Epithelial cell of esophagus (primary cell): ENCODE measurements around the gene HINT1.

ENCODE experiments used
- DNase-seq: peaks from one replicate; pipeline ENCODE4 v3.0.0; 2010; ENCODE audit warnings: low read depth
- H3K4me3 ChIP-seq: 2 replicates; pipeline ENCODE4 v1.5.1; 2011; ENCODE audit warnings: mild to moderate bottlenecking, low read length, control low read depth
- CTCF ChIP-seq: IDR thresholded peaks from 2 replicates; pipeline ENCODE4 v1.5.1; 2011; ENCODE audit warnings: low read depth, mild to moderate bottlenecking, low read length, control low read depth, inconsistent platforms; ENCODE audit not compliant: insufficient read depth; ENCODE audit errors: missing control alignments

The HINT1 gene

GRCh38 chr5:131171276-131171810 lies 6.3 kb upstream of the HINT1 start:
- TF ChIP-seq CTCF: no peak
- DNase-seq: peak; percentile 80

GRCh38 chr5:131170540-131171275 lies 5.7 kb upstream of the HINT1 start, which contains the start of gene LYRM7:
Gene LYRM7, plus strand, starts transcription at chr5:131170944. Its CDS starts 77 bp downstream, at chr5:131171021.
- DNase-seq: peak; percentile 100
- H3K4me3 ChIP-seq: peak within 1 kb of the TSS; percentile 66
- TF ChIP-seq CTCF: no peak

More at GRCh38 chr5:131171276-131171810, 6.3 kb upstream of the HINT1 start:
- peak overlapping the region; percentile 66 for H3K4me3 ChIP-seq

- no peak for TF ChIP-seq CTCF
- peak overlapping the region; percentile 66 for H3K4me3 ChIP-seq
- DNase-seq: peak; percentile 8
Measured at GRCh38 chr5:131169810-131170539, 4.9 kb upstream of the HINT1 start.

GRCh38 chr5:131167615-131168014 lies 2.6 kb upstream of the HINT1 start:
- H3K4me3 ChIP-seq: no peak overlapping the region
- no peak for TF ChIP-seq CTCF
- no peak for DNase-seq

- TF ChIP-seq CTCF: no peak
Measured at GRCh38 chr5:131164191-131165118, 601 bp downstream of the HINT1 start.

More at GRCh38 chr5:131164191-131165118, 601 bp downstream of the HINT1 start:
- peak; percentile 84 for DNase-seq
- H3K4me3 ChIP-seq: peak overlapping the region; percentile 94
